ELF-1 (cell line): ENCODE data around the gene PPP1R1C.

ENCODE experiments used
- DNase-seq: peaks from one replicate; pipeline ENCODE4 v3.0.0-alpha.2; 2016; ENCODE audit warnings: low read depth, low spot score

PPP1R1C gene

DNA sequence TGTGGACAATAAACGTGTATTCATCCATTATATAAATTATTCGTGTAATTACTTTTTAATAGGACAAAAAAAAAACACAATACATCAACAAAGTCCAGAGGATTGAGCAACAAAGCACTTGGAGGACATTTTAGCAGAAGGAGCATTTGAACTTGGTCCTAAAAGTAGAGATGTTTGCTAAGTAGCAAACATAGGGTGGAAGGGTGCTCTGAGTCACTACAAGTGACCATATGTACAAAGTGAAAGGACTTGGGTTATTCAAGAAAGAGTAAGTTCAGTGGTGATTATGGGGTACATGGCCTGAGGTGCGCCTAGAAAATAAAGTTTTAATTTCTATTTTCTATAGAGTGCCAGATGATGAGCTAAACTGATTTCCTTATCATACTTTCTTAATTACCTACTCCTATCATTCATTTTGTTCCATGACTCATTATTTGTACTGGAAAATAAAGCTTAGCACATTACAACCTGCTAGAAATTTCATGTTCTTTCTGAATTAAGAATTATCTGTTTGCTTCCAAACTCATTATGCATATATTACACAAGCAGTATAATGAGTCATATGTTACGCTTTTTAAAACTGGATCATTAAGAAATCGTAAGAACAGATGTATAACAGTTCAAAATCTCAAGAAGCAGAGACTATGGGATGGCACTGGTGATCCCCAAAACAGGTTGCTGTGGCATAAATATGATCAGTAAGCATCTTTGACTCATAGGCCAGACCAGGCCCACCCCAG is 13.1 kb upstream of the PPP1R1C start:
- DNase-seq = no peak

DNA sequence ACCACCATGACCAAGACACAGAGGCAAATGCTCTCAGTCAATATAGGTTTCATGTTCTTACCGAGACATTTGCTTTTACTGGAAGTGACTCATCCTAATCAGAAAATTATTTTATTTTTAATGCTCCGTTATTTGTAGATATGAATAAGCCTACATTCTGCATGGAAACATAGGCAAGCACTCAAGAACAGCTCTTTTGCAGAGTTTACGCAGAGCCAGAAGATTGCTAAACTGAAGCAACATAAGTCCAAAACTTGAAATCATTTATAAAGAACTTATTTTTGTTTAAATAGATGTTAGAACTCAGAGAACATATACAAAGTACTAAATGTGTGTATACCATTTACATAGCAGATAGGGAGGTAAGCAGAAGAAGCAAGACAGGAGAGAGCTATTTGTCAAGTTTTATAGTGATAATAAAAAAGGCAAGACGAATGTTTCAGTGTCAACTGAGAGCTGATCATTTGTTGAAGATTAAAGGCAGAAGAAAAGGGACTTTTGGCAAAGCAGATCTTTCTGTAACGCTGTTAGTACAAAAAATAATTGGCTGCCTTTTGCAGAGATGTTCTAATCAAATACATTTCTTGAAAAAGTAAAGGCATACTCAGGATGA is 12.4 kb upstream of the PPP1R1C start:
- no peak for DNase-seq

DNA sequence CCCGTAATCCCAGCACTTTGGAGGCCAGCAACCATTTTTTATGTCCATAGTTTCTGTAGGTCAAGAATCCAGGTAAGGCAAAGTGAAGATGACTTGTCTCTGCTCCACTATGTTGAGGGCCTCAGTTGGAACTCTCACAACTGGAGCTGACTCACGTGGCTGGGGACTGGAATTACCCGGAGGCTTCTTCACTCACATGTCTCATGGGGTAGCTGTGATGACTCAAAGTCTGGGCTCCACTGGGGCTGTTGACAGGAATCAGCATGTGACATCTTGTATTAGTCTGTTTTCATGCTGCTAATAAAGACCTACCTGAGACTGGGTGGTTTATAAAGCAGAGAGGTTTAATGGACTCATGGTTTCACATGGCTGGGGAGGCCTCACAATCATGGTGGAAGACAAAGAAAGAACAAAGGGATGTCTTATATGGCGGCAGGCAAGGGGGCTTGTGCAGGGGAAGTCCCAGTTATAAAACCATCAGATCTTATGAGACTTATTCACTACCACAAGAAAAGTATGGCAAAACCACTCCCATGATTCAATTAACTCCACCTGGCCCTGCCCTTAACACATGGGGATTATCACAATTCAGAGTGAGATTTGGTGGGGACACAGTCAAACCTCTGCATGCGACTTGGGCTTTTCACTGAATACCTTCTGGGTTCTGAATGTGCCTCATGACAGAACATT is 7.8 kb upstream of the PPP1R1C start:
- no peak for DNase-seq

DNA sequence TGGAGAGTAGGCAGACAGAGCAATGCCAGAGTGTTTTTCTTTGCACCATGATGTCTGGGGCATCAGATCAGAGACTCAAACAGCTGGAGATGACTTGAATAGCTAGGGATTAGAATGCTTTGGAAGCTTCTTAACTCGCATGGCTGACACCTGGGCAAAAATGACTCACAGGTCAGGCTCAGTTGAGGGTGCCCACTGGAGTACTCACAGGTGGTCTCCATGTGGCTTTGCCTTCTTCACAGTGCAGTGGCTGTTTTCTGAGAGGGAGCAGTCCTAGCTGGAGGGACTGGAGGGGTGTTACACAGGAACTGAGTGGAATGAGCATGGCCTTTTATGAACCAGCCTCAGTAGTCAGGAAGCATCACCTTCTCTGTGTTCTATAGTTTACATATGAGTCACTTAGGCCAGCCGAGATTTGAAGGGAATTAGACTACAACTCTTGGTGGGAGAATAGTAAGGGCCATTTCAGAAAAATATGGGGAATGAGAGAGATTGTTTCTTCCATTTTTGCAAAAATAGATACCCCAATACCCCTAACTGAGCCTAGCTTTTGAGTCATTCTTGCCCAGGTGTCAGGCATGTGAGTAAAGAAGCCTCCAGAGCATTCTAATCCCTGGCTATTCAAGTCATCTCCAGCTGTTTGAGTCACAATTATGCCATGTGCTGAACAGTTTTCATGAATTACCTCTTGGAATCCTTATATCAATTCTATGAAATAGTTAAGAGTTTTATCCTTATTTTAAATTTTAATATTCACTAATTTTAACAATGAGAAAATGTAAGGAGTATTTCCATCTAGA is 7.1 kb upstream of the PPP1R1C start:
- no peak for DNase-seq

GRCh38 chr2:181984060-181984459 is 1.6 kb upstream of the PPP1R1C start:
- DNase-seq = no peak

GRCh38 chr2:181984814-181985631 is 630 bp upstream of the PPP1R1C start:
- DNase-seq = no peak

DNA sequence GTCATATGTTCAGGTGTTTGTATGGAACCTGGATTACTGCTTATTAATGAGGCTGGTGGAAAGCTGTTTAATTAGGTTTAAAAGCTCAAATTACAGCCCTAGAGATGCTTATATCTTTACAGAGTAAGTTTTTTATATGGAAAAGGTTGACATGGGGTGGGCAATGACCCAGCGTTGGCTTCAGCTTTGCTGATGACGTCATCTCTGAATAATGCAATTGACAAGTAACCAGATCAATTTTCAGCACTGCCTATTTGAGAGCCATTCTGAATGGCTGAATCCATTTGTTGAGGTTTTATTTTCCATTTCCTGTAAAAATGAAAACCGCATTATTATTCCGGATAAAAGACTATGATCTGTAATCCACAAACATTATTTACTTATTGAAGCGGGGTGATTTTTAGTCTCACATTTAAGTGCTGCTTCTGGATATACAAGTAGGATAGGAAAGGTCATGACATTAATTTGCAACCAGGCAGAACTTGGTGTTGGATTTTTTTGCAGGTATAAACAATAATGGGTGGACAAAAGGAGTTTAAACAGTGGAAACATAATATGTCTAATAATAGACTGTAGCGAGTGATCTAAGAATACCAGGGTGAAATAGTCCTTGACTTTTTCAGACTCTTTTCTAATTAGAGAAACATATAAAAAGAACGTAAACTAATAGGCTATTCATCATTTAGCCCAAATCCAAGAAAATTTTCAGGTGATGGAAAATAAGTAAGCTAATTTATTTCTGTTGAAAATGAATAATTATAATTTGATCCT is 2.7 kb downstream of the PPP1R1C start:
- DNase-seq = no peak

GRCh38 chr2:181989099-181989498 is 3.4 kb downstream of the PPP1R1C start:
- no peak for DNase-seq

DNA sequence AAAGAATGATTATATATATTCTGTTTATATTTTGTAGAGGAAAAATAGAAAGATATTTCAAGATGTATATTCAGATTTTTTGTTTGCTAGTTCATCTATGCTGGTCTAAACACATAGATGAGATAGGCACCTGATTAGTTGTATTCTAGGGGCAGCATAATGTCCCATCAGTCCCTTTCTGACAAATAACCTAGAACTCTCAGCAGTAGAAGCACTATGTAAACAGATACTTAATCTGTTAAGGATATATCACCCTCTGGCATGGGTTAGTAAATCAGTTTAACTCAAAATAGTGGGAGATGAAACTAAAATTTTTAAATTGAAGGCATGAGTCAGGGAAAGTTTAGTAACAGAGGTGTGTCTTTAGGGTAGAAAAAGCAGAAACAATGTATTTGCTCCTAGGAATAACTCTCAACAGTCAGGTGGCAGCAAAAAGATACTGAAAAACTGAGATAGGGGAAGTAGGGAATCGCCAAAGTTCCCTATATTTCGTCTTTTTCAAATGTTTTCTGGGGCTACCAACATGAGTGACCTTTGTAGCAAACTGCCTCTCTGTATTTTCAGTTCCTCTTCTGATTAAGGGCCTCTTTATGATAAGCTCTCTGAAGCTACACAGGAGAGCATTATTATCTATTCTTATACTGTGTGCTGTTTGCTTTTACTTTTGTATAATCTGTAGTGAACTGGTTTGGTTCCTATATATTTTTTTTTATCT is 5.7 kb downstream of the PPP1R1C start:
- no peak for DNase-seq

DNA sequence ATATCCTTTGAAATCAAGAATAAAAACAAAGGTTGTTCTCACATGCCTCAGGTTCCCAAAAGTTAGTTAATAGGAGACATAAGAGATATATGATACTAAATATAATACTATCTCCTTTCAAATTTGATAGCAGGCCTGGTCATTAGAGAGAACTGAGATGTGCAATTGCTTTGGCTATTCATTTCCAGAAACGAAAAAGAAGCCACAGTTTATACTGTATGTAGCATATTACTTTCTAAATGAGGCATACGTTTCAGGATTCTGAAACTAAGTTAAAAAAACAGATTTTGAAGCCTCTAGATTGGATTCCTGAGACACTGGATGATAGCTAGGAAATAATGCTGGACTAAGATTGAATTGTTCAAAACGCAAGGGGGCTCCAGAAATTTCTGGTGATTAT is 7.1 kb downstream of the PPP1R1C start:
- DNase-seq = no peak

GRCh38 chr2:181995289-181995688 is 9.6 kb downstream of the PPP1R1C start:
- DNase-seq = no peak

- DNase-seq = no peak
These were observed 12.6 kb downstream of the PPP1R1C start for GRCh38 chr2:181998041-181998835.

DNA sequence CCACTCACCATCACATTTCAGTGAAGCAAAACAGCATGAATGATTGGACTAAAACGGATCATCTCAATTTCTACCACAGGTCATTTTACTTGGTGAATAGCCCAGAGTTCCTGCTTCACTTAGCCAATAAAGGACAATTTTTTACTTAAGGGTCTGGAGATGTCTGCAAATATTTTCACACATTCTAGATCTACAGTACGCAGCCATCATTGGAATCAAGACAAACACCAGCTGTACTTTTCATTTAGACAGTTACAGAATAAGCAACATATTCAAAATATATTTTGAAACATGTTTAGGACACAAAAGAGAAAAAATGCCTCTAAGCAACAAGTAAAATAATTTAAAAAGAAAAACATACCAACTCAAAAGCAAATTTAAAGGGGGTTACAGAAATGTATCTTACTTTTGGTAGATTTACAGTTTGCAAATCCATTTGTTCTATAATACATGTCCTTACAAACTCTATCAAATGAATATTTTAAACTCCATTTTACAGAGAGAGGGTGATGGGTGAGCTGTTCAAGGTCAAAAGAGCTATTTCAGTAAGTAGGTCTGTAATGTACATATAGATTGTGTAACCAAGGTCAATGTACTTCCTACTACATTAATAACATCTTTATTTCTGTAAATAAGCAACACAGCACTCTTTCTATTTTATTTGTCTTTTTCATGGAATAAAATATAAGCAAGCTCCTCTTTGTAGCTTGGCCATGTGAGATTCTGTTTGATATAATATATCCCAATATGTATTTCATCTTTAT is 13.4 kb downstream of the PPP1R1C start:
- no peak for DNase-seq

DNA sequence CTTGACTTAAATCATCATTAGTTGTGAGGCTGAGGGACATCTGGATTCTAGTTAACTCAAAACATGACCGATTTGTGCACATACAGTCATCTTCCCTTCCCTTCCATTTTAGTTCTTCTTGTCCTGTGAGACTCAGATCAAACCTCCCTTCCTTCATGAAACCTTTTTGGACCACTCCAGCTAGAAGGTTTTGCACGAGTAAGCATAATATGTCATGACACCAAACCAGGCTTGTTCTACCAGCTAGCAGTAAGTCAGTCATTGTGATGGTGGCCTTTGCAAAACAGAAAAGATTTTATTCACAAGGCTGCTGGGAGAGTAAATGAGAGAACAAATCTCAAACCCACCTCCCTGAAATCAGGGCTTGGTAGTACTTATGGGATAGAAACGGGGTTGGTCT is 14.3 kb downstream of the PPP1R1C start:
- DNase-seq = no peak

DNA sequence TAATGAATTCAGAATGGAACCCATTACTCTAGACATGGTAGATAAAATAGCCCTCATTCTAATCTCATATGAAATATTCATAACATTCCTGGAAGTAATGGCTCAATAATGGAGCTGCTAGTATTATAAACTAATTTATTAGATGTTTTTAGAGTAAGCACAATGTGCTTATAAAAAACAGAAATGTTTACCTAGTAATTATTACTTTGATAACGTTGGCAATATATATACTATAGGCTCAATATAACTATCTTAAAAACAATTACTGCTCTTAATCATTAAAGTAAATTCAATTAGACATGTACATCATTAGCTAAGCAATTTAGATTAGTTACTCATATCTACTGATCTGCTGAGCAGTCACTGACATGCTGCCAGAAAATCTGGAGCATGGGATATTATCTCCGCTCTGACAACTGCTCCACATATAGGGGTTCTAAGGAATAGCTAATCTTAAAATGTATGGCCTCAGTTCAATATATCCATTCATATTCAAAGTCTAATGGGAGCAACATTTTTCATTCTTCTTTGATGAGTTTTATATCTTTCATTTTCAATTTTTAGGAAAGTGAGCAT is 19.4 kb downstream of the PPP1R1C start:
- no peak for DNase-seq

GRCh38 chr2:182006595-182007341 is 21.1 kb downstream of the PPP1R1C start:
- DNase-seq = no peak

GRCh38 chr2:182014284-182014683 is 28.6 kb downstream of the PPP1R1C start:
- peak; percentile 25 for DNase-seq
